ENCODE measurements around the gene SENP8. TPM values are rescaled to one million over a fixed set of nuclear protein-coding genes. Genes with fewer than 3 reads are reported as not detected.

Gene SENP8
- total and polyA plus RNA-seq, 2 of the 4 experiments (the other 2 are of a cell fraction): 1.6 to 2.9 TPM

DNA sequence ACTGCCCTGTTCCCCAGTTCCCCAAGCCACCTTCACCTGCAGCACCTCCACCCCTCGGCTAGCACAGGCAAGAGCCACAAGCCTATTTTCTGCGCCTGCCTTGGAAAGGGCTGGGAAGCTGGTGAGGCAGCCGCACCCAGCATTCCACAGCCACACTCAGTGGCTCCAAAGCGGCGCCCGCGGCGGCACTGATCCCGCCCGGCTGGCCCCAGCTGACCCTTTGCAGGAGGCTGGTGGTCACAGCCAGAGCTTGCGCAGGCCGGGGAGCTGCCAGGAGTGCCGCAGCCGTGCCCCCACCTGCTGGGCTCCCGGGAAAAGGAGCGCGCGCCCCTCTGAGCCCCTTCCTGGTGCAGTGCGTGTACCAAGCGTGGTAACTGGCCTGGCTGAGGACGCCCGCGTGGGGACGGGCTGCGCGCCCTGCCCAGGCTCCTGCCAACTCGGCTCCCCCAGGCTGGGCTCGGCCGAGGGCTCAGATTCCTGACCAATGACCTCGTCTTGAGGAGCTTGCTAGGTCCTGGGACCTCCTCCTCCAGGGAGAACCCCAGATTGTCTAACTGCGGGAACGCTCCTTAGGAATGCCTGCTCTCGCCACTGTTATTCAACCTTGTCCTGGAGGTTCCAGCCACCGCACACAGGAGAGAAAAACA, 66.1 kb downstream of the SENP8 start:
- DNase-seq (no peak), ATAC-seq (ENCODE audit: low read depth) (peak; percentile 85)
- Histone ChIP-seq H3K23ac (ENCODE audit: low read depth, low read length) (peak overlapping the region; percentile 60; the same call in 1 of the 2 replicates), H4K8ac (ENCODE audit: low read depth in 2 of 2, low read length in 2 of 2) (no peak overlapping the region), H2AFZ (replicated peaks; ENCODE audit: low read length, poor library complexity) (peak overlapping the region; percentile 90), H3K4ac (ENCODE audit: low read depth, low read length) (no peak overlapping the region), H2AK9ac (replicated peaks; ENCODE audit: low read depth, low read length, poor library complexity) (no peak overlapping the region), H3K4me2 (ENCODE audit: low read depth, low read length) (peak overlapping the region; percentile 50; the same call in 1 of the 2 replicates), H2BK20ac (ENCODE audit: low read depth, low read length) (no peak overlapping the region), H3K9ac (ENCODE audit: low read depth, low read length) (no peak overlapping the region), H3K18ac (ENCODE audit: low read depth, low read length) (no peak overlapping the region), H3K4me1 (ENCODE audit: control insufficient read depth, insufficient read depth, low read length) (peaks cover 3% of the 10 kb centered on the region; the same call in 1 of the 2 replicates), H2BK5ac (ENCODE audit: low read depth, low read length, poor library complexity, severe bottlenecking) (no peak overlapping the region), H2AK5ac (ENCODE audit: low read depth, low read length) (peak overlapping the region; percentile 59; the same call in 1 of the 2 replicates), H3K14ac (replicated peaks; ENCODE audit: low read depth, low read length) (no peak overlapping the region), H3K79me1 (ENCODE audit: low read depth in 1 of 2, low read length in 2 of 2) (no peaks in the 10 kb centered on the region), H3K36me3 (ENCODE audit: control insufficient read depth, insufficient read depth, low read length) (no peaks in the 10 kb centered on the region), H2BK15ac (ENCODE audit: low read depth, low read length) (no peak overlapping the region), H3K9me3 (ENCODE audit: control insufficient read depth, insufficient read depth, low read length) (no peaks in the 10 kb centered on the region), H3K56ac (ENCODE audit: extremely low read depth, insufficient read depth, low read length) (no peak overlapping the region), H3K27me3 (ENCODE audit: control insufficient read depth, insufficient read depth, low read length) (peaks cover 31% of the 10 kb centered on the region), H4K91ac (ENCODE audit: insufficient read depth, low read depth, low read length) (no peak overlapping the region), H3K27ac (ENCODE audit: insufficient read depth, low read length) (no peak overlapping the region), H4K20me1 (ENCODE audit: insufficient read depth, low read length) (no peaks in the 10 kb centered on the region; the same call in 1 of the 2 replicates), H4K5ac (ENCODE audit: low read depth, low read length) (no peak overlapping the region), H2BK120ac (ENCODE audit: low read depth, low read length) (no peak overlapping the region), H3K4me3 (ENCODE audit: insufficient read depth, low read depth, low read length) (peak overlapping the region; percentile 14; the same call in 1 of the 2 replicates), H3K9me1 (ENCODE audit: insufficient read depth, low read length) (no peaks in the 10 kb centered on the region)
- WGBS, 2 experiments (ENCODE audit: extremely low coverage in 2 of 2, insufficient read length in 1 of 2): 2% methylated on average over 15 of the region's 34 CpGs; no CpG with 5 or more reads in 1 of the 2 experiments
- ChIA-PET CTCF (no interaction called here), POLR2A (ENCODE audit: unreplicated experiment) (no interaction called here)
- no peak for TF ChIP-seq SMC3 (IDR thresholded peaks at IDR 0.05; ENCODE audit: low read depth, low read length)
- TF ChIP-seq, protein P1, sequence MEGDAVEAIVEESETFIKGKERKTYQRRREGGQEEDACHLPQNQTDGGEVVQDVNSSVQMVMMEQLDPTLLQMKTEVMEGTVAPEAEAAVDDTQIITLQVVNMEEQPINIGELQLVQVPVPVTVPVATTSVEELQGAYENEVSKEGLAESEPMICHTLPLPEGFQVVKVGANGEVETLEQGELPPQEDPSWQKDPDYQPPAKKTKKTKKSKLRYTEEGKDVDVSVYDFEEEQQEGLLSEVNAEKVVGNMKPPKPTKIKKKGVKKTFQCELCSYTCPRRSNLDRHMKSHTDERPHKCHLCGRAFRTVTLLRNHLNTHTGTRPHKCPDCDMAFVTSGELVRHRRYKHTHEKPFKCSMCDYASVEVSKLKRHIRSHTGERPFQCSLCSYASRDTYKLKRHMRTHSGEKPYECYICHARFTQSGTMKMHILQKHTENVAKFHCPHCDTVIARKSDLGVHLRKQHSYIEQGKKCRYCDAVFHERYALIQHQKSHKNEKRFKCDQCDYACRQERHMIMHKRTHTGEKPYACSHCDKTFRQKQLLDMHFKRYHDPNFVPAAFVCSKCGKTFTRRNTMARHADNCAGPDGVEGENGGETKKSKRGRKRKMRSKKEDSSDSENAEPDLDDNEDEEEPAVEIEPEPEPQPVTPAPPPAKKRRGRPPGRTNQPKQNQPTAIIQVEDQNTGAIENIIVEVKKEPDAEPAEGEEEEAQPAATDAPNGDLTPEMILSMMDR (conservative IDR thresholded peaks at IDR 0.05; ENCODE audit: low read depth, low read length): no peak
- no peak for TF ChIP-seq NFE2L2 (IDR thresholded peaks at IDR 0.05; ENCODE audit: low read depth, low read length)
- TF ChIP-seq MXI1 (IDR thresholded peaks at IDR 0.05; ENCODE audit: borderline replicate concordance, low read depth, low read length): no peak
- TF ChIP-seq BHLHE40 (IDR thresholded peaks at IDR 0.05; ENCODE audit: low read depth, low read length): no peak
- no peak for TF ChIP-seq RCOR1 (IDR thresholded peaks at IDR 0.05; ENCODE audit: insufficient replicate concordance, low read length)
- TF ChIP-seq MAFK (IDR thresholded peaks at IDR 0.05; ENCODE audit: low read depth, low read length): no peak
- TF ChIP-seq, protein P2, sequence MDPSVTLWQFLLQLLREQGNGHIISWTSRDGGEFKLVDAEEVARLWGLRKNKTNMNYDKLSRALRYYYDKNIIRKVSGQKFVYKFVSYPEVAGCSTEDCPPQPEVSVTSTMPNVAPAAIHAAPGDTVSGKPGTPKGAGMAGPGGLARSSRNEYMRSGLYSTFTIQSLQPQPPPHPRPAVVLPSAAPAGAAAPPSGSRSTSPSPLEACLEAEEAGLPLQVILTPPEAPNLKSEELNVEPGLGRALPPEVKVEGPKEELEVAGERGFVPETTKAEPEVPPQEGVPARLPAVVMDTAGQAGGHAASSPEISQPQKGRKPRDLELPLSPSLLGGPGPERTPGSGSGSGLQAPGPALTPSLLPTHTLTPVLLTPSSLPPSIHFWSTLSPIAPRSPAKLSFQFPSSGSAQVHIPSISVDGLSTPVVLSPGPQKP (IDR thresholded peaks at IDR 0.05; ENCODE audit: borderline replicate concordance, low read depth, low read length): no peak
- BruUV-seq (replicated peaks): no TSS peak
- intact Hi-C loops (cut with micrococcal nuclease): no loop called here
- dilution Hi-C loops (cut with HindIII; ENCODE audit: low sequenced_read_pairs, unreplicated experiment): no loop called here
- in situ Hi-C loops (cut with MboI; ENCODE audit: low sequenced_read_pairs): no loop called here

Measured in IMR-90 (cell line).